GM12865 (cell line): ENCODE measurements around the gene PRDM15.

Experiments
- DNase-seq: peaks from one replicate; pipeline ENCODE4 v3.0.0; 2010; ENCODE audit warnings: low read depth
- H3K4me3 ChIP-seq: 2 replicates; pipeline ENCODE4 v1.5.1; 2011; ENCODE audit warnings: mild to moderate bottlenecking, low read depth, low read length, control low read depth
- CTCF ChIP-seq: IDR thresholded peaks from 2 replicates; pipeline ENCODE4 v1.5.1; 2011; ENCODE audit warnings: low read length, control low read depth, low read depth, inconsistent platforms; ENCODE audit not compliant: insufficient read depth; ENCODE audit errors: missing control alignments

The PRDM15 gene

GRCh38 chr21:41924368-41924754 is 45.2 kb upstream of the PRDM15 start:
- H3K4me3 ChIP-seq = peak overlapping the region; percentile 10; the same call in 1 of the 2 replicates
- TF ChIP-seq CTCF = no peak

GRCh38 chr21:41923631-41924367 is 44.7 kb upstream of the PRDM15 start:
- no peak for DNase-seq
- H3K4me3 ChIP-seq = no peak overlapping the region
- no peak for TF ChIP-seq CTCF

More at GRCh38 chr21:41924368-41924754, 45.2 kb upstream of the PRDM15 start:
- no peak for DNase-seq

- no peak overlapping the region for H3K4me3 ChIP-seq
- DNase-seq = no peak
- no peak for TF ChIP-seq CTCF
Observed at GRCh38 chr21:41923186-41923585, 44.0 kb upstream of the PRDM15 start.

- DNase-seq = no peak
- TF ChIP-seq CTCF = no peak
Observed at GRCh38 chr21:41921021-41921420, 41.9 kb upstream of the PRDM15 start.

GRCh38 chr21:41920476-41920875 is 41.3 kb upstream of the PRDM15 start:
- DNase-seq = no peak
- H3K4me3 ChIP-seq = no peak overlapping the region
- no peak for TF ChIP-seq CTCF

More at GRCh38 chr21:41921021-41921420, 41.9 kb upstream of the PRDM15 start:
- no peak overlapping the region for H3K4me3 ChIP-seq

- no peak overlapping the region for H3K4me3 ChIP-seq
- no peak for DNase-seq
- TF ChIP-seq CTCF = no peak
Observed at GRCh38 chr21:41919666-41920398, 40.7 kb upstream of the PRDM15 start.
